HepG2 (cell line): ENCODE data around the gene GRK5. TPM values are rescaled to one million over a fixed set of nuclear protein-coding genes. Genes with fewer than 3 reads are reported as not detected.

ENCODE experiments used
- ATAC-seq: fragments of 200-7000 bp; cut with Tn5 transposase; 3 replicates; pipeline ENCODE4 v1.9.1; 2020; ENCODE audit warnings: mild to moderate bottlenecking, moderate library complexity
- BruUV-seq: library from RNA; stranded (reverse); fragments of 400-500 nt; replicated peaks from 2 replicates; lab custom pipeline; 2021; lab: Mats Ljungman, UMichigan
- CTCF ChIA-PET: fragments of 300-600 bp; formaldehyde crosslinking; extraction: SDS; loops from one replicate; lab custom pipeline; 2021; ENCODE audit warnings: low total read pairs, inconsistent platforms, low intra/inter-chr PET ratio; lab: Yijun Ruan, JAX
- POLR2A ChIA-PET: fragments of 350-600 bp; sonication (Branson Sonifier 250); formaldehyde crosslinking; loops from one replicate; lab custom pipeline; 2020; ENCODE audit warnings: antibody characterized with exemption, inconsistent platforms; lab: Yijun Ruan, JAX
- DNase-seq: peaks from one replicate; pipeline ENCODE4 v3.0.0-alpha.2; 2015; ENCODE audit warnings: low spot score
- FAIRE-seq: peaks from 3 replicates; lab custom pipeline; 2011; peaks lifted over from hg19 to GRCh38; lab: Jason Lieb, UNC
- H2AFZ ChIP-seq: one replicate; pipeline ENCODE4 v1.6.1; 2011; ENCODE audit warnings: low read length, inconsistent platforms
- H3K27ac ChIP-seq: fragments of 300-600 bp; 3 replicates; pipeline ENCODE4 v1.8.0; 2011; ENCODE audit warnings: mixed run types, mild to moderate bottlenecking, mixed read lengths, low read length, inconsistent platforms; ENCODE audit not compliant: insufficient read depth; ENCODE audit errors: extremely low read length
- H3K27me3 ChIP-seq, 2 experiments: fragments of 200-600 bp in 1 of 2; 2 replicates in 1 of 2; 3 replicates in 1 of 2; pipeline versions ENCODE4 v1.6.0 to v1.8.0; 2011; ENCODE audit warnings: low read length in 2 of 2, mild to moderate bottlenecking in 2 of 2, moderate library complexity in 2 of 2, inconsistent platforms in 1 of 2; ENCODE audit not compliant: insufficient read depth in 2 of 2, control insufficient read depth in 1 of 2
- H3K36me3 ChIP-seq, 2 experiments: fragments of 200-600 bp in 1 of 2; replicated peaks in 1 of 2; 2 replicates in 1 of 2; 3 replicates in 1 of 2; pipeline versions ENCODE4 v1.5.1 to v1.8.0; 2011; ENCODE audit warnings: low read length in 2 of 2, inconsistent platforms in 1 of 2; ENCODE audit not compliant: insufficient read depth in 2 of 2, control insufficient read depth in 1 of 2
- H3K4me1 ChIP-seq: 2 replicates; pipeline ENCODE4 v1.5.1; 2012; ENCODE audit warnings: low read length, inconsistent platforms; ENCODE audit not compliant: insufficient read depth
- H3K4me2 ChIP-seq: 2 replicates; pipeline ENCODE4 v1.6.0; 2011; ENCODE audit warnings: low read depth, low read length, inconsistent platforms
- H3K4me3 ChIP-seq, 3 experiments: fragments of 200-600 bp in 1 of 3; sonication (generic), shearing (Covaris generic) in 1 of 3; replicated peaks in 1 of 3; 2 replicates each; pipeline ENCODE4 v1.5.1; 2011 to 2016; ENCODE audit warnings: low read length in 3 of 3, inconsistent platforms in 2 of 3, low read depth in 2 of 3, mild to moderate bottlenecking in 2 of 3, control low read depth in 1 of 3, mixed read lengths in 1 of 3; ENCODE audit not compliant: insufficient read depth in 1 of 3
- H3K79me2 ChIP-seq: one replicate; pipeline ENCODE4 v1.6.1; 2011; ENCODE audit warnings: low read length, inconsistent platforms; ENCODE audit not compliant: insufficient read depth
- H3K9ac ChIP-seq: 2 replicates; pipeline ENCODE4 v1.6.0; 2011; ENCODE audit warnings: mild to moderate bottlenecking, low read depth, low read length, inconsistent platforms; ENCODE audit not compliant: insufficient read depth
- H3K9me3 ChIP-seq: 2 replicates; pipeline ENCODE4 v1.5.1; 2012; ENCODE audit warnings: mild to moderate bottlenecking, low read length
- H4K20me1 ChIP-seq: 2 replicates; pipeline ENCODE4 v1.6.0; 2011; ENCODE audit warnings: inconsistent platforms, mild to moderate bottlenecking, low read length, moderate library complexity; ENCODE audit not compliant: insufficient read depth
- BATF2 ChIP-seq: sonication (generic); formaldehyde crosslinking; IDR thresholded peaks from 2 replicates; pipeline ENCODE4 v1.8.0; 2022; ENCODE audit warnings: mild to moderate bottlenecking, missing genetic modification reagents, moderate library complexity
- CEBPB ChIP-seq: IDR thresholded peaks from 2 replicates; pipeline ENCODE4 v1.6.1; 2011; ENCODE audit warnings: low read depth, low read length, improper control_type of control experiment, borderline replicate concordance
- DNMT3B ChIP-seq: conservative IDR thresholded peaks from 2 replicates; pipeline ENCODE4 v1.6.1; 2016; ENCODE audit warnings: missing biosample characterization, control low read depth
- HMG20A ChIP-seq: IDR thresholded peaks from 2 replicates; pipeline ENCODE4 v1.6.1; 2016; ENCODE audit warnings: borderline replicate concordance
- KDM5A ChIP-seq: fragments of 200-600 bp; sonication (generic); IDR thresholded peaks from 2 replicates; pipeline ENCODE4 v1.7.0; 2018; ENCODE audit warnings: antibody characterized with exemption, mild to moderate bottlenecking, low read length, borderline replicate concordance
- MLLT10 ChIP-seq: sonication (generic); formaldehyde crosslinking; IDR thresholded peaks from 2 replicates; pipeline ENCODE4 v1.4.0; 2020; ENCODE audit warnings: missing genetic modification reagents
- NAIF1 ChIP-seq: sonication (generic); formaldehyde crosslinking; IDR thresholded peaks from 2 replicates; pipeline ENCODE4 v1.5.0; 2020; ENCODE audit warnings: mild to moderate bottlenecking, missing genetic modification reagents, borderline replicate concordance
- SP2 ChIP-seq: sonication (generic); formaldehyde crosslinking; IDR thresholded peaks from 2 replicates; pipeline ENCODE4 v1.5.1; 2020; ENCODE audit warnings: mild to moderate bottlenecking, missing genetic modification reagents
- ZNF331 ChIP-seq: sonication (generic); formaldehyde crosslinking; IDR thresholded peaks from 2 replicates; pipeline ENCODE4 v1.4.0; 2020; ENCODE audit warnings: missing genetic modification reagents
- ZNF572 ChIP-seq: sonication (generic); formaldehyde crosslinking; IDR thresholded peaks from 2 replicates; pipeline ENCODE4 v1.5.1; 2020; ENCODE audit warnings: mild to moderate bottlenecking, missing genetic modification reagents
- ZNF678 ChIP-seq: sonication (generic); formaldehyde crosslinking; IDR thresholded peaks from 2 replicates; pipeline ENCODE4 v1.4.0; 2020; ENCODE audit warnings: mild to moderate bottlenecking, missing genetic modification reagents
- WGBS: methylation state at CpG from one replicate; pipeline ENCODE4 v1.1.6; 2017; ENCODE audit warnings: low lambda C conversion rate; 5-methylcytosine and 5-hydroxymethylcytosine counted together
- in situ Hi-C: cut with HindIII; loops from 2 replicates; pipeline ENCODE4 v1.10.0; 2017; ENCODE audit warnings: low pct_unique_long_range_greater_than_20kb; ENCODE audit not compliant: extremely low pct_ligation_motif_present
- intact Hi-C: fragments of 100-400 bp; cut with micrococcal nuclease; formaldehyde crosslinking; loops from one replicate; pipeline ENCODE4 v1.10.0; 2022; ENCODE audit not compliant: unreplicated experiment
- polyA plus RNA-seq, 8 experiments: library from polyadenylated mRNA; depleted of rRNA in 3 of 8; stranded (reverse) in 7 of 8; unstranded in 1 of 8; fragments of >200 nt; fragmentation: Illumina TruSeq in 4 of 8; extraction: Trizol in 4 of 8; gene quantifications; 2 replicates each; pipeline versions ENCODE4 v1.2.1 to v1.2.3, GENCODE V29; 2011 to 2016; ENCODE audit warnings: low read depth in 4 of 8, missing spikeins in 1 of 8, mixed read lengths in 1 of 8; ENCODE audit not compliant: insufficient read depth in 1 of 8
- total RNA-seq, 5 experiments: library from RNA; depleted of rRNA; stranded (reverse); fragments of >200 nt; fragmentation: Illumina TruSeq; extraction: Trizol; gene quantifications; 2 replicates each; pipeline ENCODE4 v1.2.3, GENCODE V29; 2016; ENCODE audit warnings: low read depth in 1 of 5

The GRK5 gene
- total and polyA plus RNA-seq, 2 of the 13 experiments (the other 11 are each of a cell fraction or from before 2014, with no cell fraction given), result 10.4 to 12.6 TPM

GRCh38 chr10:119221201-119221600 lies 13.8 kb downstream of the GRK5 start:
- peaks cover 27% of the 10 kb centered on the region for H3K79me2 ChIP-seq
- ATAC-seq (no peak), FAIRE-seq (no peak), DNase-seq (peak; percentile 38)
- BruUV-seq, result no TSS peak
- no peak overlapping the region for H3K27ac ChIP-seq
- TF ChIP-seq HMG20A (CRISPR knock-in tag) (no peak), ZNF331 (CRISPR knock-in tag) (peak; percentile 70; the same call in 1 of the 2 replicates), CEBPB (peak; percentile 44; the same call in 1 of the 2 replicates)
- no peak overlapping the region for H3K4me3 ChIP-seq
- WGBS, result 88% methylated on average over 4 of the region's 4 CpGs
- POLR2A ChIA-PET, result interaction anchor here (1.7 to 3.3 kb wide), 3 partner anchors 13 to 50 kb away, joined by 4 to 44 read pairs (median 22); partner anchors contain the start of gene GRK5
- no peak overlapping the region for H3K9ac ChIP-seq
- no peak overlapping the region for H2AFZ ChIP-seq
- no peaks in the 10 kb centered on the region for H3K27me3 ChIP-seq
- CTCF ChIA-PET, result no interaction called here
- H3K36me3 ChIP-seq, result no peaks in the 10 kb centered on the region
- H3K4me1 ChIP-seq, result peaks cover 60% of the 10 kb centered on the region
- in situ Hi-C loops, result no loop called here
- intact Hi-C loops, result no loop called here
- no peak overlapping the region for H3K4me2 ChIP-seq
- H3K9me3 ChIP-seq, result no peaks in the 10 kb centered on the region
- H4K20me1 ChIP-seq, result no peaks in the 10 kb centered on the region

- Histone ChIP-seq H3K4me2 (peak overlapping the region; percentile 84), H3K27ac (peak overlapping the region; percentile 60), H2AFZ (no peak overlapping the region), H4K20me1 (no peaks in the 10 kb centered on the region), H3K36me3 (no peaks in the 10 kb centered on the region), H3K4me1 (peaks cover 57% of the 10 kb centered on the region), H3K27me3 (no peaks in the 10 kb centered on the region), H3K9me3 (no peaks in the 10 kb centered on the region), H3K79me2 (peaks cover 27% of the 10 kb centered on the region), H3K9ac (peak overlapping the region; percentile 58), H3K4me3 (peak overlapping the region in 1 of 3 experiments; percentile 69; a peak in 1 of 6 replicates)
- in situ Hi-C loops (no loop called here), intact Hi-C loops (loop anchor here (1.0 kb wide), 1 partner anchor 50 kb away; no protein-coding TSS in a partner anchor)
- CTCF ChIA-PET, result no interaction called here
- BruUV-seq, result no TSS peak
- 80% methylated on average over 1 of the region's 1 CpG for WGBS
- FAIRE-seq (no peak), DNase-seq (no peak), ATAC-seq (no peak)
- POLR2A ChIA-PET, result interaction anchor here (1.0 to 3.4 kb wide), 7 partner anchors 10 to 187 kb away, joined by 3 to 44 read pairs (median 10); partner anchors contain the start of gene GRK5
- TF ChIP-seq SP2 (no peak), ZNF572 (CRISPR knock-in tag) (no peak), BATF2 (CRISPR knock-in tag) (no peak), MLLT10 (CRISPR knock-in tag) (no peak), KDM5A (no peak), ZNF678 (CRISPR knock-in tag) (no peak), NAIF1 (CRISPR knock-in tag) (no peak), DNMT3B (CRISPR knock-in tag) (no peak)
- TF ChIP-seq, all 625 proteins: peak for 0
These were observed 14.3 kb downstream of the GRK5 start for GRCh38 chr10:119221666-119222065.
